ENCODE measurements around the gene USP44.
A peak's percentile ranks its signal among the peaks of the same experiment; 100 is the strongest.
"Not testable (repeated sequence)": the region's sequence is repeated elsewhere in the genome, so short reads cannot be mapped to it uniquely, and the experiment has no call there.

Gene USP44

GRCh38 chr12:95487024-95487423 lies 64.3 kb downstream of the USP44 start:
- H3K4me3 ChIP-seq (ENCODE audit: low read depth, low read length): no peak overlapping the region
- DNase-seq (ENCODE audit: low read depth, low spot score): no peak
- TF ChIP-seq CTCF (IDR thresholded peaks at IDR 0.05; ENCODE audit: insufficient read depth, low read length, missing control alignments): no peak
- CTCF ChIA-PET: no interaction called here
- POLR2A ChIA-PET: interaction anchor here (0.7 to 1.0 kb wide), 2 partner anchors 13 to 33 kb away, joined by 3 read pairs; partner anchors contain the start of gene METAP2

- H3K4me3 ChIP-seq (ENCODE audit: low read depth, low read length): no peak overlapping the region
- CTCF ChIA-PET: no interaction called here
- no peak for TF ChIP-seq CTCF (IDR thresholded peaks at IDR 0.05; ENCODE audit: insufficient read depth, low read length, missing control alignments)
- DNase-seq (ENCODE audit: low read depth, low spot score): no peak
- POLR2A ChIA-PET: no interaction called here
Measured at GRCh38 chr12:95484524-95484923, 66.8 kb downstream of the USP44 start.

GRCh38 chr12:95482564-95482963 lies 68.7 kb downstream of the USP44 start:
- POLR2A ChIA-PET; H3K4me3 ChIP-seq (ENCODE audit: low read depth, low read length); DNase-seq (ENCODE audit: low read depth, low spot score): not testable (repeated sequence)
- CTCF ChIA-PET: interaction anchor here (1.6 to 1.8 kb wide), 2 partner anchors 9 to 146 kb away, joined by 4 to 5 read pairs; partner anchors contain the start of gene METAP2

GRCh38 chr12:95481888-95482287 lies 69.4 kb downstream of the USP44 start:
- CTCF ChIA-PET: no interaction called here

GRCh38 chr12:95481072-95481471 lies 70.2 kb downstream of the USP44 start:
- no peak for TF ChIP-seq CTCF (IDR thresholded peaks at IDR 0.05; ENCODE audit: insufficient read depth, low read length, missing control alignments)
- no peak for DNase-seq (ENCODE audit: low read depth, low spot score)
- ChIA-PET POLR2A (no interaction called here), CTCF (no interaction called here)
- no peak overlapping the region for H3K4me3 ChIP-seq (ENCODE audit: low read depth, low read length)

More at GRCh38 chr12:95481888-95482287, 69.4 kb downstream of the USP44 start:
- no peak for TF ChIP-seq CTCF (IDR thresholded peaks at IDR 0.05; ENCODE audit: insufficient read depth, low read length, missing control alignments)
- no peak overlapping the region for H3K4me3 ChIP-seq (ENCODE audit: low read depth, low read length)
- DNase-seq (ENCODE audit: low read depth, low spot score): no peak
- POLR2A ChIA-PET: no interaction called here

GRCh38 chr12:95480230-95480629 lies 71.0 kb downstream of the USP44 start:
- no peak overlapping the region for H3K4me3 ChIP-seq (ENCODE audit: low read depth, low read length)
- no peak for TF ChIP-seq CTCF (IDR thresholded peaks at IDR 0.05; ENCODE audit: insufficient read depth, low read length, missing control alignments)
- peak; percentile 76 for DNase-seq (ENCODE audit: low read depth, low spot score)
- POLR2A ChIA-PET: no interaction called here
- CTCF ChIA-PET: no interaction called here

- no peak for DNase-seq (ENCODE audit: low read depth, low spot score)
- CTCF ChIA-PET: interaction anchor here (2.1 kb wide), 1 partner anchor 60 kb away, joined by 7 read pairs; no protein-coding TSS in a partner anchor
- peak overlapping the region; percentile 85 for H3K4me3 ChIP-seq (ENCODE audit: low read depth, low read length)
Measured at GRCh38 chr12:95474660-95474958, 76.7 kb downstream of the USP44 start.

More at GRCh38 chr12:95474660-95474958, 76.7 kb downstream of the USP44 start:
- POLR2A ChIA-PET: interaction anchor here (0.5 kb wide), 1 partner anchor 75 kb away, joined by 3 read pairs; no protein-coding TSS in a partner anchor
- no peak for TF ChIP-seq CTCF (IDR thresholded peaks at IDR 0.05; ENCODE audit: insufficient read depth, low read length, missing control alignments)

Data from AG04449 (cell line).